SJCRH30 (cell line): ENCODE measurements around the gene ITM2B. TPM values are rescaled to one million over a fixed set of nuclear protein-coding genes. Genes with fewer than 3 reads are reported as not detected.
"Not testable (repeated sequence)": the region's sequence is repeated elsewhere in the genome, so short reads cannot be mapped to it uniquely, and the experiment has no call there.

Source experiments
- DNase-seq, 2 experiments: peaks; one replicate each; pipeline ENCODE4 v3.0.0-alpha.2; 2015 to 2020
- H3K27ac ChIP-seq: fragments of 250-450 bp; sonication (Bioruptor Pico); 2 replicates; pipeline ENCODE4 v1.5.1; 2020; ENCODE audit warnings: mild to moderate bottlenecking, moderate library complexity
- H3K27me3 ChIP-seq: fragments of 250-450 bp; sonication (Bioruptor Pico); 2 replicates; pipeline ENCODE4 v1.5.1; 2020; ENCODE audit warnings: mild to moderate bottlenecking, moderate library complexity
- H3K36me3 ChIP-seq: fragments of 250-450 bp; sonication (Bioruptor Pico); 2 replicates; pipeline ENCODE4 v1.5.1; 2020; ENCODE audit warnings: mild to moderate bottlenecking, moderate library complexity
- H3K4me1 ChIP-seq: fragments of 250-450 bp; sonication (Bioruptor Pico); 2 replicates; pipeline ENCODE4 v1.5.1; 2020; ENCODE audit warnings: mild to moderate bottlenecking, moderate library complexity
- H3K4me3 ChIP-seq: fragments of 250-450 bp; sonication (Bioruptor Pico); 2 replicates; pipeline ENCODE4 v1.5.1; 2020; ENCODE audit warnings: mild to moderate bottlenecking, moderate library complexity
- H3K9me3 ChIP-seq: fragments of 250-450 bp; sonication (Bioruptor Pico); replicated peaks from 2 replicates; pipeline ENCODE4 v1.5.1; 2020; ENCODE audit warnings: mild to moderate bottlenecking, moderate library complexity
- total RNA-seq: library from RNA; depleted of rRNA; stranded (reverse); fragments of >200 nt; shearing (Covaris generic); gene quantifications from 2 replicates; pipeline ENCODE4 v1.2.3, GENCODE V29; 2014; rRNA removed

Gene ITM2B
- 124 and 133 TPM in 2 replicates for total RNA-seq

DNA sequence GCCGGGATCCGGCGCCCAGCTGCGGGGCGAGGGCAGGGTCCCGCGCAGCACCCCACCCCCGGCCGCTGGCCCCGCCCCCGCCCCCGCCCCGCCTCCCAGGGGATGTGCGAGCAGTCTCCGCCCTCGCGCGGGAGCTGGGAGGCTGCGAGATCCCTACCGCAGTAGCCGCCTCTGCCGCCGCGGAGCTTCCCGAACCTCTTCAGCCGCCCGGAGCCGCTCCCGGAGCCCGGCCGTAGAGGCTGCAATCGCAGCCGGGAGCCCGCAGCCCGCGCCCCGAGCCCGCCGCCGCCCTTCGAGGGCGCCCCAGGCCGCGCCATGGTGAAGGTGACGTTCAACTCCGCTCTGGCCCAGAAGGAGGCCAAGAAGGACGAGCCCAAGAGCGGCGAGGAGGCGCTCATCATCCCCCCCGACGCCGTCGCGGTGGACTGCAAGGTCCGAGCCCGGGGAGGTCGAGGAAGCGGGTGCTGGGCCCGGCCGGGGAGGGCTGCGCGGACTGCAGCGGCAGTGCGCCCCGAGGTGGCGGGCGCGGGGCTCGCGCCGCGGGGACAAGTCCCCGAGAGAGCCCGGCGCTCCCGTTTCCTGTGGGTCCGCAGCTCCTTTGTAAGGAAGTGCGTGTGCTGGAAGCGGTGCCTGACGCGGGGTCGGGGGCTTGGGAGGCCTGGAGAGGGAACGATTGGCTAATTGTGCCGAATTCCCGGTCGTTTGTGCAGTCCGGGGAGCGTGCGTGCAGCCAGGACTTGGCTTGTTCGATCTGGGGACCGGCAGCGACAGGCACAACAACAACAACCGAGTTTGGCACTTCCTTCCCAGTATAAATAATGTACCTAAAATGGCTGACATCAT lies at the start of gene ITM2B:
Gene ITM2B, plus strand, starts transcription at position 161 of the 843 bp plus-strand sequence. Its CDS starts 155 bp downstream, at position 316.
- Histone ChIP-seq H3K4me3 (peak within 1 kb of the TSS; percentile 97), H3K27ac (peak within 1 kb of the TSS; percentile 80), H3K9me3 (no peaks in the 10 kb centered on the region), H3K4me1 (peaks cover 17% of the 10 kb centered on the region), H3K27me3 (no peaks in the 10 kb centered on the region), H3K36me3 (peaks cover 2% of the 10 kb centered on the region; the same call in 1 of the 2 replicates)
- peak; percentile 75 for DNase-seq

DNA sequence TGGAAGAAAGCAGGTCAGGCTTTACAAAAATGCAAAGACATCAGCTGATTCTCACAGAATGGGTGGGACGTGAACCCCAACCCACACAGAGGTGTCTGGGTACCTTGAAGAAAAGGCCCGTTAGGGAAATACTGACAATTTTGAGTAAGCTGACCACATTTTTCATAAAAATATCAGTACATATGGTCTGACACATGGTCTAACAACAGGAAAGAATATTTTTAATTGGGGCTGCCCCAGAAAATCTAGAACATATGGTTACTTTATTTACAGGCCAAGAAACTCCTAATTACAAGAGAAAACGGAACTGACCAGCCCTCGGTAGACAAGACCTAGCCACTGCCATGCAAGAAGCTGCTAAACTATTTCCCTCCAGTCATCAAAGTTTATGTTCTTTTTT lies 48.7 kb upstream of the ITM2B start:
- DNase-seq, result no peak
- H3K4me3 ChIP-seq, result no peak overlapping the region
- no peak overlapping the region for H3K27ac ChIP-seq
- H3K36me3 ChIP-seq, result no peaks in the 10 kb centered on the region
- no peaks in the 10 kb centered on the region for H3K27me3 ChIP-seq
- H3K4me1 ChIP-seq, result no peaks in the 10 kb centered on the region
- H3K9me3 ChIP-seq, result no peaks in the 10 kb centered on the region

GRCh38 chr13:48185018-48185417 lies 48.0 kb upstream of the ITM2B start:
- Histone ChIP-seq H3K27me3 (no peaks in the 10 kb centered on the region), H3K36me3 (no peaks in the 10 kb centered on the region), H3K4me1 (no peaks in the 10 kb centered on the region), H3K4me3 (no peak overlapping the region), H3K9me3 (no peaks in the 10 kb centered on the region), H3K27ac (no peak overlapping the region)
- DNase-seq, result no peak

- Histone ChIP-seq H3K9me3 (no peaks in the 10 kb centered on the region), H3K27me3 (no peaks in the 10 kb centered on the region), H3K4me3 (no peak overlapping the region), H3K27ac (no peak overlapping the region), H3K36me3 (no peaks in the 10 kb centered on the region), H3K4me1 (no peaks in the 10 kb centered on the region)
- DNase-seq, result no peak
These were observed 46.3 kb upstream of the ITM2B start for GRCh38 chr13:48186722-48187121.

DNA sequence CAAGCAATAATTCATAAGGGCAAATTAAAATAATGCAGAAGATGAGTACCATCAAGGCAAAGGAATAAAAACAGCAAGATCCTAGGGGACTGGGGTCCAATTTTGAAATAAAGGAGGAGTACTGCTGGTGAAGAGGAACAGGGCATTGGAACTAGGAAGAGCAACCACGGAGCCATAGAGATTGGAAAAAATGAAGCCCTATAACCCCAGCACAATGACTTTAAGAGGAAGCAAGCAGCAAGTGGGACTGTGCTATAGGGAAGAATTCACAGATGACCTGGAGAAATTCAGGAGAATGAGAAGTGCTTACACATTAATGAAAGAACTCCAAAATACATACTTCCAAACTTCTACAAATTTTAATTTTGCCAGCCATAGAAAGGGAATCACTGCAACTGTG lies 44.9 kb upstream of the ITM2B start:
- Histone ChIP-seq H3K4me1 (no peaks in the 10 kb centered on the region), H3K27ac (no peak overlapping the region), H3K9me3 (no peaks in the 10 kb centered on the region), H3K36me3 (no peaks in the 10 kb centered on the region), H3K4me3 (no peak overlapping the region), H3K27me3 (no peaks in the 10 kb centered on the region)
- DNase-seq, result no peak

- Histone ChIP-seq H3K9me3 (no peaks in the 10 kb centered on the region), H3K27ac (no peak overlapping the region), H3K4me1 (no peaks in the 10 kb centered on the region), H3K4me3 (no peak overlapping the region), H3K36me3 (no peaks in the 10 kb centered on the region), H3K27me3 (no peaks in the 10 kb centered on the region)
- no peak for DNase-seq
These were observed 44.4 kb upstream of the ITM2B start for GRCh38 chr13:48188601-48189000.

DNA sequence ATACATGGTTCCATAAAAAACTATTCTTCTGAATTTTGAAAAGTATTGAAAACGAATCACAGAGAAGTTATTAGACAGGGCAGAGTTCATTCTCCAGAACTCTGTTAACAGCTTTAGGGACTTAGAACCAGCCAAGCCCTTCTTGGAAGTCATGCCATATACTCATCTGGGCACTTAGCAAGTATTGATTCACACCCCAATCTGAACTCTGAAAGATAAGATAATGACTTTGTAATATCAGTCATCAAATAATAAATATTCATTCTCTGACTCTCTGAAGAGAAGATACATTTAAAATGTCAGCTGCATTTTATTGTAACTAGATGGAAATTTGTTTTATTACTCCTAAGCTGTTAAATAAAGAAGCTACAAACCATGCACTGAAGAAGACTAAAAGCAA lies 43.8 kb upstream of the ITM2B start:
- H3K36me3 ChIP-seq, result no peaks in the 10 kb centered on the region
- no peak overlapping the region for H3K27ac ChIP-seq
- no peak overlapping the region for H3K4me3 ChIP-seq
- DNase-seq, result no peak
- H3K27me3 ChIP-seq, result no peaks in the 10 kb centered on the region
- H3K9me3 ChIP-seq, result no peaks in the 10 kb centered on the region
- H3K4me1 ChIP-seq, result no peaks in the 10 kb centered on the region

GRCh38 chr13:48192411-48192935 lies 40.5 kb upstream of the ITM2B start:
- H3K4me1 ChIP-seq, result no peaks in the 10 kb centered on the region
- H3K27me3 ChIP-seq, result no peaks in the 10 kb centered on the region
- H3K4me3 ChIP-seq, result no peak overlapping the region
- no peaks in the 10 kb centered on the region for H3K9me3 ChIP-seq
- no peaks in the 10 kb centered on the region for H3K36me3 ChIP-seq
- no peak for DNase-seq
- H3K27ac ChIP-seq, result no peak overlapping the region

DNA sequence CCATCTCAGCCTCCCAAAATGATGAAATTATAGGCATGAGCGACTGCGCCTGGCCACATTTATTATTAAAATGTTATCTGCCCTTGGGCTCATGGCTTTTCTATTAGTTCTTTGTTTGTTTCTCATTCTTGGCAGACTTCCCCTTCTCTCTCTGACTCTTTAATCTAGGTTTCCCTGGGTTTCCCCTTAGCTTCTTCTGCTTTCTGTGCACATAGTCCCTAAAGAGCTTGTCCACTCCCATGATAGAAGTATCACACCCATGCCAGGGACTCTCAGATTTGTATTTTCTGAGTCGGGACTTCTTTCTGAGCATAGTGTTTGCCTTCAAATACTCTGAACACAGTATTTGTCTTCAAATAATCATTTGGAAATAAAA lies 38.6 kb upstream of the ITM2B start:
- Histone ChIP-seq H3K27me3 (no peaks in the 10 kb centered on the region), H3K4me1 (no peaks in the 10 kb centered on the region), H3K9me3 (no peaks in the 10 kb centered on the region), H3K36me3 (no peaks in the 10 kb centered on the region), H3K27ac (no peak overlapping the region), H3K4me3 (no peak overlapping the region)
- no peak for DNase-seq

- no peak overlapping the region for H3K4me3 ChIP-seq
- no peaks in the 10 kb centered on the region for H3K36me3 ChIP-seq
- no peaks in the 10 kb centered on the region for H3K4me1 ChIP-seq
- no peak overlapping the region for H3K27ac ChIP-seq
- H3K9me3 ChIP-seq, result 0 out of 2 replicates have a peak, but pooled peaks cover 2% of the 10 kb centered on the region
- H3K27me3 ChIP-seq, result no peaks in the 10 kb centered on the region
- no peak for DNase-seq
These were observed 33.5 kb upstream of the ITM2B start for GRCh38 chr13:48199404-48199946.

- Histone ChIP-seq H3K4me3 (no peak overlapping the region), H3K27ac (no peak overlapping the region), H3K4me1 (no peaks in the 10 kb centered on the region), H3K36me3 (no peaks in the 10 kb centered on the region), H3K9me3 (0 out of 2 replicates have a peak, but pooled peaks cover 2% of the 10 kb centered on the region), H3K27me3 (no peaks in the 10 kb centered on the region)
- no peak for DNase-seq
These were observed 32.0 kb upstream of the ITM2B start for GRCh38 chr13:48201044-48201443.

- H3K4me1 ChIP-seq, DNase-seq, H3K36me3 ChIP-seq, H3K4me3 ChIP-seq, H3K9me3 ChIP-seq, H3K27ac ChIP-seq, H3K27me3 ChIP-seq: not testable (repeated sequence)
These were observed 25.8 kb upstream of the ITM2B start for GRCh38 chr13:48207207-48207606.

GRCh38 chr13:48210178-48210577 lies 22.8 kb upstream of the ITM2B start:
- no peak for DNase-seq
- Histone ChIP-seq H3K27me3 (no peaks in the 10 kb centered on the region), H3K36me3 (no peaks in the 10 kb centered on the region)

DNA sequence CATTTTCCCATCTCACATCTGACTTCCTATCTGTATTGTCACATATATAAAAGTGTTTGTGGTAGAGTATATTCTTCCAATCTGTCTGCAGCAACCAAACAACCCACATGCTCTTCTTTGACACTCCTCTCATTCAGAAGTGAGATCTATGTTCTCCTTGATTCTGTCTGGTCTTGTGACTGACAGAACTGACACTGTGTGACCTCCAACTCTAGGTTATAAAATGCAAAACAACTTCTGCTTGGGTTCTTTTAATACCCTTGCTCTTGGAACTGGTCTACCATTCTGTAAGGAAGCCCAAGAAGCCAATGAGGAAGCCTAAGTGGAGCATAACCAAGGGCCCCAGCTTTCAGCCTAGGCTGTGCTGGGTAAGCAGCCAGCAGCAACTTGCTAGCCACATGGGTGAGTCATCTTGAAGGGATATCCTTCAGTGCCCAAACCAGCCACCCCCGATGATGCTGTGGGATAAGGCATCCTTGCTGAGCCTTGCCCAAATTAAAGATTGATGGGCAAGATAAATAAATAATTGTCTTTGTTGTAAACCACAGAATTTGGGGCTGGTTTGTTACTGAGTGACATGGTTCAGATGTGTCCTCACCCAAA lies 18.4 kb upstream of the ITM2B start:
- Histone ChIP-seq H3K27ac (no peak overlapping the region), H3K4me1 (no peaks in the 10 kb centered on the region), H3K4me3 (no peak overlapping the region), H3K36me3 (no peaks in the 10 kb centered on the region), H3K9me3 (no peaks in the 10 kb centered on the region), H3K27me3 (no peaks in the 10 kb centered on the region)
- DNase-seq, result no peak

More at GRCh38 chr13:48210178-48210577, 22.8 kb upstream of the ITM2B start:
- Histone ChIP-seq H3K9me3 (no peaks in the 10 kb centered on the region), H3K4me1 (no peaks in the 10 kb centered on the region), H3K4me3 (no peak overlapping the region), H3K27ac (no peak overlapping the region)

GRCh38 chr13:48215511-48216203 lies 17.3 kb upstream of the ITM2B start:
- DNase-seq, H3K27me3 ChIP-seq, H3K27ac ChIP-seq, H3K9me3 ChIP-seq, H3K4me1 ChIP-seq, H3K36me3 ChIP-seq, H3K4me3 ChIP-seq: not testable (repeated sequence)
